ENCODE results near the gene SLC16A8. TPM values are rescaled to one million over a fixed set of nuclear protein-coding genes. Genes with fewer than 3 reads are reported as not detected.

Gene SLC16A8
- total and polyA plus RNA-seq, 2 of the 13 experiments (the other 11 are each of a cell fraction or from before 2014, with no cell fraction given) = not detected

DNA sequence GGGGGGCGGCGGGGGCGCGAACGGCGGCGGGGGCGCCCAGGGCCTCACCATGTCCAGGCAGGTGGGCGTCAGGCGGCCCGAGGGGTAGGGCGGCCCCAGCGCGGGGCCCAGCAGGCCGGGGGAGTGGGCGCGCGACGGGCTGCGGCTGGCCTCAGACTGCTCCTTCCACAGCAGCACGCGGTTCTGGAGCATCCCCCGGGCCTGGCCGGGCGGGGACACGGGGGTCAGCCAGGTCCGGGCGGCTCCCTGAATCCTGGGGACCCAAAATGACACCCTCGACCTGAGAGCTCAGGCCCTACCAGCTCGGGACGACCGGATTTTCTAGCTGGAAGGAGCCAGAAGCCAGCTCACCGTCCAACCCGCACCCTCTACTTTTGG lies 5.5 kb upstream of the SLC16A8 start:
- FAIRE-seq = no peak

More for the DNA sequence above, 5.5 kb upstream of the SLC16A8 start:
- ChIA-PET CTCF (ENCODE audit: low intra/inter-chr PET ratio, low total read pairs) (no interaction called here), POLR2A (interaction anchor here (0.7 kb wide), 1 partner anchor 30 kb away, joined by 3 read pairs; no protein-coding TSS in a partner anchor)
- in situ Hi-C loops (cut with HindIII; ENCODE audit: extremely low pct_ligation_motif_present, low pct_unique_long_range_greater_than_20kb) = no loop called here
- Histone ChIP-seq H3K79me2 (ENCODE audit: insufficient read depth, low read length) (no peaks in the 10 kb centered on the region), H3K4me2 (ENCODE audit: low read depth, low read length) (no peak overlapping the region), H3K4me1 (ENCODE audit: insufficient read depth, low read length) (no peaks in the 10 kb centered on the region), H3K27me3 (ENCODE audit: control insufficient read depth in 1 of 2, insufficient read depth in 2 of 2, low read length in 2 of 2) (no peaks in the 10 kb centered on the region), H3K27ac (ENCODE audit: extremely low read length, insufficient read depth, low read length) (no peak overlapping the region), H4K20me1 (ENCODE audit: insufficient read depth, low read length) (no peaks in the 10 kb centered on the region), H3K9me3 (ENCODE audit: low read length) (no peaks in the 10 kb centered on the region), H3K9ac (ENCODE audit: insufficient read depth, low read depth, low read length) (no peak overlapping the region), H3K36me3 (replicated peaks in 1 of 2; ENCODE audit: control insufficient read depth in 1 of 2, insufficient read depth in 2 of 2, low read length in 2 of 2) (peaks cover 15 to 32% of the 10 kb centered on the region in 2 experiments; a peak in 4 of 5 replicates), H2AFZ (ENCODE audit: low read length) (no peak overlapping the region), H3K4me3 (replicated peaks in 1 of 3; ENCODE audit: insufficient read depth in 1 of 3, low read depth in 2 of 3, low read length in 3 of 3) (no peak overlapping the region)
- no TSS peak for BruUV-seq (replicated peaks)
- TF ChIP-seq ZNF652 (CRISPR knock-in tag; IDR thresholded peaks at IDR 0.05; ENCODE audit: borderline replicate concordance, low read depth) (no peak), ZNF777 (CRISPR knock-in tag; IDR thresholded peaks at IDR 0.05) (no peak), EP300 (IDR thresholded peaks at IDR 0.05; ENCODE audit: low read depth in 2 of 2, low read length in 2 of 2) (no peak), EP300 (CRISPR knock-in tag; IDR thresholded peaks at IDR 0.05; ENCODE audit: borderline replicate concordance) (no peak), JUN (CRISPR knock-in tag; IDR thresholded peaks at IDR 0.05) (no peak), HNRNPUL1 (IDR thresholded peaks at IDR 0.05; ENCODE audit: low read depth, low read length) (no peak), RFX1 (IDR thresholded peaks at IDR 0.05) (no peak), CEBPB (IDR thresholded peaks at IDR 0.05; ENCODE audit: borderline replicate concordance, low read depth, low read length) (no peak), ZNF138 (CRISPR knock-in tag; IDR thresholded peaks at IDR 0.05; ENCODE audit: low read depth) (no peak), YY1 (IDR thresholded peaks at IDR 0.05; ENCODE audit: insufficient read depth, insufficient replicate concordance, low read depth, low read length) (no peak), ONECUT2 (CRISPR knock-in tag; IDR thresholded peaks at IDR 0.05) (no peak), CREM (IDR thresholded peaks at IDR 0.05) (no peak), CREM (CRISPR knock-in tag; IDR thresholded peaks at IDR 0.05) (no peak), ZNF160 (CRISPR knock-in tag; IDR thresholded peaks at IDR 0.05) (no peak), AKAP8 (CRISPR knock-in tag; IDR thresholded peaks at IDR 0.05) (no peak), CAMTA2 (CRISPR knock-in tag; IDR thresholded peaks at IDR 0.05; ENCODE audit: borderline replicate concordance) (no peak)
- TF ChIP-seq, protein P1, sequence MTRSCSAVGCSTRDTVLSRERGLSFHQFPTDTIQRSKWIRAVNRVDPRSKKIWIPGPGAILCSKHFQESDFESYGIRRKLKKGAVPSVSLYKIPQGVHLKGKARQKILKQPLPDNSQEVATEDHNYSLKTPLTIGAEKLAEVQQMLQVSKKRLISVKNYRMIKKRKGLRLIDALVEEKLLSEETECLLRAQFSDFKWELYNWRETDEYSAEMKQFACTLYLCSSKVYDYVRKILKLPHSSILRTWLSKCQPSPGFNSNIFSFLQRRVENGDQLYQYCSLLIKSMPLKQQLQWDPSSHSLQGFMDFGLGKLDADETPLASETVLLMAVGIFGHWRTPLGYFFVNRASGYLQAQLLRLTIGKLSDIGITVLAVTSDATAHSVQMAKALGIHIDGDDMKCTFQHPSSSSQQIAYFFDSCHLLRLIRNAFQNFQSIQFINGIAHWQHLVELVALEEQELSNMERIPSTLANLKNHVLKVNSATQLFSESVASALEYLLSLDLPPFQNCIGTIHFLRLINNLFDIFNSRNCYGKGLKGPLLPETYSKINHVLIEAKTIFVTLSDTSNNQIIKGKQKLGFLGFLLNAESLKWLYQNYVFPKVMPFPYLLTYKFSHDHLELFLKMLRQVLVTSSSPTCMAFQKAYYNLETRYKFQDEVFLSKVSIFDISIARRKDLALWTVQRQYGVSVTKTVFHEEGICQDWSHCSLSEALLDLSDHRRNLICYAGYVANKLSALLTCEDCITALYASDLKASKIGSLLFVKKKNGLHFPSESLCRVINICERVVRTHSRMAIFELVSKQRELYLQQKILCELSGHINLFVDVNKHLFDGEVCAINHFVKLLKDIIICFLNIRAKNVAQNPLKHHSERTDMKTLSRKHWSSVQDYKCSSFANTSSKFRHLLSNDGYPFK (CRISPR knock-in tag; IDR thresholded peaks at IDR 0.05; ENCODE audit: borderline replicate concordance) = no peak
- TF ChIP-seq, protein P2, sequence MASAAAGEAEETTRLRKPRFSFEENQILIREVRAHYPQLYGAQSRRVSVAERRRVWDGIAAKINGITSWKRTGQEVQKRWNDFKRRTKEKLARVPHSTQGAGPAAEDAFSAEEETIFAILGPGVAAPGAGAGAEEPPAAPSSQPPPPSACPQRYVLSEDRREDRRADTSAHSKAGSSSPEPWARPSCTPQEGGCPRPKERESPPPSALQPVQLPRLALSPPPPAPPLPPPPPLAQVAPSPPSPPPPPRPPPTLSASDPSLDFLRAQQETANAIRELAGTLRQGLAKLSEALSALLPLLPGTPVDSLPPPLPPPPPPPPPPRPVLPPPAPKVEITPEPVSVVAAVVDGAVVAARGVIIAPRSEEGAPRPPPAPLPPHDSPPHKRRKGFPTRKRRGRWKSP (CRISPR knock-in tag; IDR thresholded peaks at IDR 0.05) = no peak
- TF ChIP-seq, protein P3, sequence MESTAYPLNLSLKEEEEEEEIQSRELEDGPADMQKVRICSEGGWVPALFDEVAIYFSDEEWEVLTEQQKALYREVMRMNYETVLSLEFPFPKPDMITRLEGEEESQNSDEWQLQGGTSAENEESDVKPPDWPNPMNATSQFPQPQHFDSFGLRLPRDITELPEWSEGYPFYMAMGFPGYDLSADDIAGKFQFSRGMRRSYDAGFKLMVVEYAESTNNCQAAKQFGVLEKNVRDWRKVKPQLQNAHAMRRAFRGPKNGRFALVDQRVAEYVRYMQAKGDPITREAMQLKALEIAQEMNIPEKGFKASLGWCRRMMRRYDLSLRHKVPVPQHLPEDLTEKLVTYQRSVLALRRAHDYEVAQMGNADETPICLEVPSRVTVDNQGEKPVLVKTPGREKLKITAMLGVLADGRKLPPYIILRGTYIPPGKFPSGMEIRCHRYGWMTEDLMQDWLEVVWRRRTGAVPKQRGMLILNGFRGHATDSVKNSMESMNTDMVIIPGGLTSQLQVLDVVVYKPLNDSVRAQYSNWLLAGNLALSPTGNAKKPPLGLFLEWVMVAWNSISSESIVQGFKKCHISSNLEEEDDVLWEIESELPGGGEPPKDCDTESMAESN (CRISPR knock-in tag; conservative IDR thresholded peaks at IDR 0.05) = no peak
- ATAC-seq (no peak), DNase-seq (ENCODE audit: low spot score) (no peak)
- intact Hi-C loops (cut with micrococcal nuclease; ENCODE audit: unreplicated experiment) = no loop called here
- 97% methylated on average over 12 of the region's 34 CpGs for WGBS (ENCODE audit: low lambda C conversion rate)
